HG03139 (cell line): ENCODE measurements around the gene PDZD4.

Experiments
- ATAC-seq: cut with Tn5 transposase; IDR thresholded peaks from one replicate; pipeline ENCODE4 v1.9.1; 2021; ENCODE audit not compliant: unreplicated experiment

The PDZD4 gene

DNA sequence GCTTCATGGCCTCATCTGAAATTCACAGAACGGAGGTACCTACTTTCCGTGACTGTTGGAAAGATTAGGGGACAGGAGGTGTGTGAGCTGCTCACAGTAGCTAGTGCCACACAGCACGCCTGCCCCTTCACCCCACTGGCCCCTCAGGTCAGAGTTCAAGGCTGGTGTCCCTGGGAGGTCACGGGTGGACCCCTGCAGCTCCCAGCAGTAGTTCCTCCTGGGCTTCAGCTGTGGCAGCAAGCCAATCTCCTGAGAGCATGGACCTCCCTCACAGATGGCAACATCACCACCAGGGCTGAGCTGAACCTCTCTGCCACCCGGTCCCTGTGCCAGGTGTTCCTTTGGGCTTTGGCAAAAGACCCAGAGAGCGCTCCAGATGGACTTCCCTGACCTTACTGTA is 38.0 kb downstream of the PDZD4 start:
- no peak for ATAC-seq

DNA sequence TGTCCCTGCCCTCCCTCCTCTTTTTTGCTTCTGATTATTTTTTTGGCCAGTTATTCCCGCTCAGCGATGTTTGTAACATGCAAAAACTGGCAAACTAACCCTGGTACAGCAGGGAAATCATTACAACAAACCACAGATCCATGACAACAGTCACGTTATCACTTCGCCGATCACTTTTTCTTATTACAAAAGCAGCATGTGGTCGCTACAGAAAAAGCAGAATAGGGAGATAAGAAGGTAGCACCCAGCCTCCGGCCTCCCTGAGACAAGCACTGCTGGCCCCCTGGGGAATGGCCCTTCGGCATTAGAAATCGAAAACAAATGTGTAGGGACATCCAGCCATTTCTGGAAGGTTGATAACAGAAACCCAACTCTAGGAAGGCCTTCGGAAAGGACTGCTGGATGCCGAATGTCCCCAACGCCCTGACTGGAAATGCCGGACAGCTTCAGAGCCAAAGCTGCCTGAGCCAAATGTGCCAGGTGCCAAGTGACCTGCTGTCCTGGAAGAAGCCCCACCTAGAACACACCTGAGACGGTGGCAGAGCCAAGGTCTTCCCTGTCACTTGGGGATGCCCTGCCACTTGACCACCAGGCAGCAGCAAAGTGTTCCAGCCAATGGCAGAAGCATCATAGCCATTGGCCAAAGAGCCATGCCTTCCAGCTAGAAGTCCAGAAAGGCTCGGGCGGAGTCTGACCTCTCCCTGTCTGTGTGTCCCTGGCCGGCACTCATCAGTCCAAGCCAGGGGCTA is 39.1 kb downstream of the PDZD4 start:
- ATAC-seq, result no peak

DNA sequence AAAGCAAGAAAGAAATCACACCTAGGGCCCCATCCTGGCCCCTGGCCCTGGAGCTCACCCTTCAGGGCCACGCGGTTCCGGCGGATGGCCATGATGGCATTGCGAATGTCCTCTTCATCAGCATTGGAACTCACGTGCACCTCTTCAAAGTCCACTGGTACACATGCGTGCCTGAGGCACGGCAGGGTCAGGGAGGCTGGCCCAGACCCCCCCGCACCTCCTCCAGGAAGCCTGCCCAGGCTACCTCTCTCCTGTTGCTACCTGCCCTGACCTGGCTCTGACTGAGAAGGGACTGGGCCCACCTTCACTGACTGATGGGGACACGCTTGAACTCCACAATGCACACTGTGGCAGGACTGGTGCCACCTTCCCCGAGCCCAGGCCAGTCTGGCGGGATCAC is 40.7 kb downstream of the PDZD4 start:
- ATAC-seq, result no peak

DNA sequence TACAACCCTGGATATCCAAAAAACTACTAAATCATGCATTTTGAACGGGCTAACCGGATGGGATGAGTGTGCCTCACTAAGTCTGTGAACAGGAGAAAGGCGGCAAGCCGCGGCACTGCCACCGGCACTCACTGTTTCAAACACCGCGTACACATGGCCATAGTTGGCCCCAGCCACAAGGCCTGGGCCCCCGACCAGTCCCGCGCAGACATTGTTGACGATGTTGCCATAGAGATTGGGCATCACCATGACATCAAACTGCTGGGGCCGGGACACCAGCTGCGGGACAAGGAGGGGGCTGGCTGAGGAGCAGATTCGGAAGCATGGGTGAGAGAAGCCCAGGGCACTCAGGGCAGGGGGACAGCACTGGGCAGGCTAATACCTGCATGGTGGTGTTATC is 43.7 kb downstream of the PDZD4 start:
- no peak for ATAC-seq

DNA sequence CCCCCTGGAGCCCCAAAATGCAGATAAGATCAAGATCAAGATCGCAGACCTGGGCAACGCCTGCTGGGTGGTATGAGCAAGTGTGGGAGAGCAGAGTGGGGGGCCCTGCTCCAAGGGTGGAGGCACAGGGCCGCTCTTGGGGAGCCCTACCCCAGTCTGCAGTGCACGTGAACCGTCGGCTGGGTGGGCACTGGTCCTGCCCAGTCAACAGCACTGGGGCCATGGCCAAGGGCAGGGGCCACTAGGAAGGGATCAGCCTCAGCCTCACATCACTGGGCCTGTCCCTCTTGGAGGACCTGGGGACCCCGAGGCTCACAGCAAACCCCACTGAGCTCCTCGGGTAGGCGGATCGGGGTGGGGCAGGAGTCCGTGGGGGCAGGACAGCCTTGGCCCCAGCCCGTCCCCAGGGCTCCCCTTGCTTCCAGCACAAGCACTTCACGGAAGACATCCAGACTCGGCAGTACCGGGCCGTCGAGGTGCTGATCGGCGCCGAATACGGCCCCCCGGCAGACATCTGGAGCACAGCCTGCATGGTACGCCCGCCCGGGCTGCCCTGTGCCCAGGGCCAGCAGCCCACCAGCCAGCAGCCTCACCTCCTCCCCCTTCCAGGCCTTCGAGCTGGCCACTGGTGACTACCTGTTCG is 45.9 kb downstream of the PDZD4 start:
- no peak for ATAC-seq

DNA sequence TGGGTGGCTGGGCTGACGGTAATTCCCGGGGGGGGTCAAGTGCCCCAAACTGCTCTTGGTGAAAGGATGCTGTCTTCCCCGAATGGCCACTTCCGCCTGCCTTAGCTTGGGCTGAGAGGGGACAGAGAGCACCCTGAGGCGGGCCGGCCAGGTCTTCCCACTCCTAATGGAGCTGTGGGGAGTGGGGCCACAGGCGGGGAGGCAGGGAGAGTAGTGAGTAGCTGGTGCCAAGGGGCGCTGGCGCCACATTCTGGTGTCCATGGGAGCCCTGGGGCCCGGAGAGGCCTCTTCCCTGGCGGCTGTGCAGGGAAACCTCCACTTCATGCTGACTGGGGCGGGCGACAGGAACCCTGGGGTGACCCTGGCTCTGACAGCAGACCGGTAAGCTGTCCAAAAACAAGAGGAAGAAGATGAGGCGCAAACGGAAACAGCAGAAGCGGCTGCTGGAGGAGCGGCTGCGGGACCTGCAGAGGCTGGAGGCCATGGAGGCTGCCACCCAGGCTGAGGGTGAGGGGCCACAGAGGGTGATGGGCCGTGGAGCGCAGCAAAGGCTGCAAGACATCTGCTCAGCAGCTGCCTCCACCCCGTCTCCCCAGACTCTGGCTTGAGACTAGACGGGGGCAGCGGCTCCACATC is 46.8 kb downstream of the PDZD4 start:
- ATAC-seq, result no peak

DNA sequence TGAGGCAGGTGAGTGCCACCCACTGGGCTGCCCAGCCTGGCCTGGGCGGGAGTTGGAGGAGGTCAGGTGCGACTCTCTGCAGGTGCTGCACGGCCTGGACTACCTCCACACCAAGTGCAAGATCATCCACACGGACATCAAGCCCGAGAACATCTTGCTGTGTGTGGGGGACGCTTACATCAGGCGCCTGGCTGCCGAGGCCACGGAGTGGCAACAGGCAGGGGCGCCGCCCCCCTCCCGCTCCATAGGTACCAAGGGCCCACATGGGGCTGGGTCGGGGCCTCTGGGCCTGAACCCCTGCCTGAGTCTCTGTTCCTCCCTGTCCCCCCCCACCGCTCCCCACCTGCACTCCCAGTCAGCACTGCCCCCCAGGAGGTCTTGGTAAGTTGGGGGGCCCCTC is 47.5 kb downstream of the PDZD4 start:
- ATAC-seq, result no peak

DNA sequence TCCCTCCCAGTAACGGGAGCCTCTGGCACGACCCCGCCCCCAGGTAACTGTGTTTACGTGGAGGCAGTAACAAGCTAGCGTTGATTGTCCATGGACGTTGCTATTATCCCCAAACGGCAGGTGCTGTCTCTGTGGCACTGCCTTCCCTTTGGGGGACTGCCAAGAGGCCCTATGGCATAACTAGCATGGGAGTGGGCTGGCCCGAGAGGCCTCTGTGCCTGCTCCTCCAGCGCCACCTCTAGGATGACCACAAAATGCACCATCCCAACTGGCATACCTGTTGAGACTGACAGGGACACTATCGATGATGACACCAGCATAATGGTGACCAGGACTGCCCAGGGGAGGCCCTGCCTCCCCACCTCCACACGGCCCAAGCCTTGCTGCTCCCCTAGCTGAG is 48.0 kb downstream of the PDZD4 start:
- no peak for ATAC-seq

DNA sequence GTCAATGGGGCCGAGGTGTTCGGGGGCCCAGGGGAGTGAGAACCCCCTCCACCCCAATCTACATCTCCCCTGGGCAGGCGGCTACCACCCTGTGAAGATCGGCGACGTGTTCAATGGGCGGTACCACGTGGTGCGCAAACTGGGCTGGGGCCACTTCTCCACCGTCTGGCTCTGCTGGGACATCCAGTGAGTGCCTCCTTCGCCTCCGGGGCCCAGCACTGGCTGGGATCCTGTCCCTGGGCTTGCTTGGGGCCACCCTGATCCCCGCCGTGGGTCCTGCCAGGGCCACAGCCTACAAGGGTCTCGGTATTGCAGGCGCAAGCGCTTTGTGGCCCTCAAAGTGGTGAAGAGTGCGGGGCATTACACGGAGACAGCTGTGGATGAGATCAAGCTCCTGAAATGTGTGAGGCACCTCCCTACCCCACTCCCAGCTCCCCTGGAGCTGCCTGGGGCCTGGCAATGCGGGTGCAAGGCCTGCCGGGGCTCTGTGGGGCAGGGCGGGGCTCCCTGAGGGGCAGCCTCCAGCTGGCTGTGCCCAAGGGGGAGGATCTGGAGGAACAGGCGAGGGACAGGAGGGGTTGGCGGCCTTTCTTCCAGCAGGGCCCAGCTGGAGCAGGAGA is 48.8 kb downstream of the PDZD4 start:
- no peak for ATAC-seq

DNA sequence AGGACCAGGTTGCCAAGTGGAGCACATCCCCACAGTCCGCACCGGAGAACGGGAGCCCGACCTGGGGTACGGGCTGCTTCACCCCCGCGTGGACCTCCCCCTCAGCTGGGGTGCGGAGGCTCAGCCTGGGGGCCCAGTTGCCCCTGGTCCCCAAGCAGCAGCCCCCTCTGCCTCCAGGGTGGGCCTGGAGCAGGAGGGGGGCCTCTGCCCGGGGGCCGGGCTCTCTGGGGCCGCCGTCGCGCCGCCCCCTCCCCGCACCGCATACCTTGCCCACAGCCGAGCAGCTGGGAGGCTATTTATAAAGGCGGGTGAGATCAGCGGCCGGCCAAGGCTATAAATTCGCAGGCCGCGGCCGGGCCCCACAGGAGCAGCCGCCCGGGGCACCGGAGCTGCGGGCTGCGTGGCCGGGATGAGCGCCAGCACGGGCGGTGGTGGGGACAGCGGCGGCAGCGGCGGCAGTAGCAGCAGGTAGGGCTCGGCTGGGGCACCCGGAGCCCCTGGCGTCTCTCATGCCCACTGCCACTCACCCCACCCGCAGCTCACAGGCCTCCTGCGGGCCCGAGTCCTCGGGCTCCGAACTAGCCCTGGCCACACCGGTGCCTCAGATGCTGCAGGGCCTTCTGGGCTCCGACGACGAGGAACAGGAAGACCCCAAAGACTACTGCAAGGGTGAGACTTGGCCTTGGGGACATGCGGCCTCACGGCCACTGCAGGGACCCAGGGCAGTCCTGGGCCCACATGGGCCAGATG is 49.5 kb downstream of the PDZD4 start, which contains the start of gene SRPK3:
Gene SRPK3, plus strand, starts transcription at position 364 of the 750 bp plus-strand sequence. Its CDS starts 46 bp downstream, at position 410.
- no peak for ATAC-seq

DNA sequence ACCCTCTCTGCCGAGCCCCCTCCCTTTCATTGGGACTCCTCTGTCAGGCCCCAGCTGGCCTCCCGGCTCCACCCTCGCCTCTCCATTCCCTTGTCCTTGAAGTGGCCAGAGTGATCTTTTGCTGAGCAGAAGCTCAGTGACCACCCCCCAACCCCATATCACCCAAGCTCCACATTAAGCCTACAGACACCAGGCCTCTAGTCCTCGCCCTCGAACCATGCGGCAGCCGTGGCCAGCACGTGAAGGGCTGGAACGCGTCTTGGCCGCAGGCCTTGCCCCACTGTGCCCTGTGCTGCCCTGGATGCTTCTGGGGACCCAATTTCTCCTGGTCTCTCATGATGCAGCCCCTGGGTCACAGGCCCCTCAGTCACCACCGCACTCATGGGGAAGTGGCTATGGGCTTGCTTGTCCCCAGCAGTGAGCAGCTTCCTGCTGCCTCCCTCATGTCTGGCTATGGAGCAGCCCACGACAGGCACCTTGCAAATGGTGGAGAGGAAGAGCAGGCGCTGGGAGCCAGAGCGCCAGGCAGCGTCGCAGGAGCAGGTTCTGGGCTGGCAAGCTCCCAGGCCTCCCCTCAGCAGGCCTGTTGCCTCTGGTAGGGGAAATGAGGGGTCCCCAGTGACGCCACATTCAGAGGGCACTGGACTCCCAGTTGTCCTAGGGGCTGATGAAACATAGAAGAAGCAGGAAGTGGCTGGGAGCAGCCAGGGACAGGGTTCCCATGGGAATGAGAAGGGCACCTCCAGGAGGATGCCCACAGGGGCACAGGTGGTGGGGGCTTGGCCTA is 50.3 kb downstream of the PDZD4 start:
- no peak for ATAC-seq

DNA sequence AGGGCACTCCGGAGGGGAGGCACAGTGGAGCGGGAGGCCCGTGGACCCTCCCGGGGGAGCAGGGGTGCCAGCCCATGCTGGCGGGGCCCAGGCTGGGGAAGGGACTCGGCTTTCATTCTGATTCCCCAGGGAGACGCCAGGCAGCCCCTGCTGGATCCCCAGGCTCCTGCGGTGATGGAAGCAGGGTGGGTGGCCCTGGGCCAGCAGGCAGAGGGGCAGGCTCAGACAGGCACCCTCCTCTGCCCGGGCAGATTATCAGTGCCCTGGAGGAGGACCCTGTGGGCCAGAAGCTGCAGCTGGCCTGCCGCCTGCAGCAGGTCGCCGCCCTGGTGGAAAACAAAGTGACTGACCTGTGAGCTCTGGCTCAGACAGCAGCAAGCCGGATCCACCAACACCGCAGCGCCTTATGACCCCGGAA is 51.7 kb downstream of the PDZD4 start:
- no peak for ATAC-seq

DNA sequence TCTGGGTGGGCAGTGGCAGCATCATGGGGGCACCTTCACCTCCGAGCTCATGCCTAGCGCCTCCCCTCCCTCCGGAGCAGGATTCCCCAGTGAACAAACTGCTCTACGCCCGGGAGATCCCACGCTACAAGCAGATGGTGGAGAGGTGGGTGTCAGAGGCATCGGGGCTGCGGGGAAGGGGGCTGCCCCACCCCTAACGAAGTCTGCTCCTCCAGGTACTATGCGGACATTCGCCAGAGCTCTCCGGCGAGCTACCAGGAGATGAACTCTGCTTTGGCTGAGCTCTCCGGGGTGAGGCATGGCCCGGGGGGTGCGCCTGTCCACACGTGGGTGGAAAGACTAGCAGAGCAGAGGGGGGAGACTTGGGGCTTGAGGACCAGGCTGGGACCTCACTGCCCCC is 52.2 kb downstream of the PDZD4 start:
- no peak for ATAC-seq

DNA sequence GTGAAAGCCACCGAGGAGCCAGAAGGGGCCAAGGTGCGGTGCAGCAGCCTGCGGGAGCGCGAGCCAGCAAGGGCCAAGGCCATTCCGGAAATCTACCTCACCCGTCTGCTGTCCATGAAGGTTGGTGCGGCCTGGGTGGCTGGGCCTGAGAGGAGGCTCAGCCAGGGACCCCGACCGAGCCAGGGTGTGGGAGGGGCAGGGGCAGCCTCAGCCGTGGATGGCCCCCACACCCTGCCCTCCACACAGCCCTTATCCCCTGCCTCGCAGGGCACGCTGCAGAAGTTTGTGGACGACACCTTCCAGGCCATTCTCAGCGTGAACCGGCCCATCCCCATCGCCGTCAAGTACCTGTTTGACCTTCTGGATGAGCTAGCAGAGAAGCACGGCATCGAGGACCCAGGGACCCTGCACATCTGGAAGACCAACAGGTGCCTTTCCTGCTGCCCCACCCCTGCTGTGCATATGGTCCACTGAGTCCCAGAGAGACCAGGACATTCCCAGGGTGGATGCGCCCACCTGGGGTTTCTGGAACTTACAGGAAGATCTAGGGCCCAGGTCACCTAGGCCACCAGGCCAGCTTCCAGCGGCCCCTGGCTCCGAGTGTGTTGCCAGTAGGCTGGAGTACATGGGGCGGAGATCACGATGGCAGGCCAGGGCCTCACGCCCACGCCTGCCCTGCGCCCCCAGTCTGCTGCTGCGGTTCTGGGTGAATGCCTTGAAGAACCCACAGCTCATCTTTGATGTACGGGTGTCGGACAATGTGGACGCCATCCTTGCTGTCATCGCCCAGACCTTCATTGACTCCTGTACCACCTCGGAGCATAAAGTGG is 52.9 kb downstream of the PDZD4 start:
- ATAC-seq, result no peak

DNA sequence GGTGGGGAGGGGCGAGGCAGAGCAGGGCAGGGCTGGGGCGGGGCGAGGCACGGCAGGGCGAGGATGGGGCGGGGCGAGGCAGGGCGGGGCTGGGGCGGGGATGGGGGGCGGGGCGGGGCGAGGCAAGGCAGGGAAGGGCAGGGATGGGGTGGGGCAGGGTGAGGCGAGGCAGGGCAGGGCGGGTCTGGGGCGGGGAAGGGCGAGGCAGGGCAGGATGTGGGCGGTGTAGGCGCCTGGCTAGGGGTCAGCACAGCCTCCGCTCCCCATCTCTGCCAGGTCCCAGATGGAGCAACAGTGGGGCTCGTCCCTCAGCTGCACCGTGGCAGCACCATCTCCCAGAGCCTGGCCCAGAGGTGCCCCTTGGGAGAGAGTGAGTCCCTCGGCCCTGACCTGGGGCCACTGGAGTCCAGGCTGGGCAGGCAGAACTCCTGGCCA is 53.7 kb downstream of the PDZD4 start:
- ATAC-seq, result no peak

DNA sequence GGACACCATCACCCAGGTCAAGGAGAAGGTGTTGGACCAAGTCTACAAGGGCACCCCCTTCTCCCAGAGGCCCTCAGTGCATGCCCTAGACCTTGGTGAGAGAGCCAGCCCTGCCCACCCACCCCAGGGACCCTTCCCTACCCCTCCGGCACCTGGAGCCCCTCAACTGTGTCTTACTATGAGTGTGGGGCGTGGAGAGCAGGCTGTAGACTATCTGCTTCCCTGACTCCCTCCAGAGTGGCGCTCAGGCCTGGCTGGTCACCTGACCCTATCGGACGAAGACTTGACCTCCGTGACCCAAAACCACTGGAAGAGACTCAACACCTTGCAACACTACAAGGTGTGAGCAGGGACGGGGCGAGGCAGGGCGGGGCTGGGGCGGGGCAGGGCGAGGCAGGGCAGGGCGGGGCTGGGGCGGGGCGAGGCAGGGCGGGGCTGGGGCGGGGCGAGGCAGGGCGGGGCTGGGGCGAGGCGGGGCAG is 54.2 kb downstream of the PDZD4 start:
- no peak for ATAC-seq

DNA sequence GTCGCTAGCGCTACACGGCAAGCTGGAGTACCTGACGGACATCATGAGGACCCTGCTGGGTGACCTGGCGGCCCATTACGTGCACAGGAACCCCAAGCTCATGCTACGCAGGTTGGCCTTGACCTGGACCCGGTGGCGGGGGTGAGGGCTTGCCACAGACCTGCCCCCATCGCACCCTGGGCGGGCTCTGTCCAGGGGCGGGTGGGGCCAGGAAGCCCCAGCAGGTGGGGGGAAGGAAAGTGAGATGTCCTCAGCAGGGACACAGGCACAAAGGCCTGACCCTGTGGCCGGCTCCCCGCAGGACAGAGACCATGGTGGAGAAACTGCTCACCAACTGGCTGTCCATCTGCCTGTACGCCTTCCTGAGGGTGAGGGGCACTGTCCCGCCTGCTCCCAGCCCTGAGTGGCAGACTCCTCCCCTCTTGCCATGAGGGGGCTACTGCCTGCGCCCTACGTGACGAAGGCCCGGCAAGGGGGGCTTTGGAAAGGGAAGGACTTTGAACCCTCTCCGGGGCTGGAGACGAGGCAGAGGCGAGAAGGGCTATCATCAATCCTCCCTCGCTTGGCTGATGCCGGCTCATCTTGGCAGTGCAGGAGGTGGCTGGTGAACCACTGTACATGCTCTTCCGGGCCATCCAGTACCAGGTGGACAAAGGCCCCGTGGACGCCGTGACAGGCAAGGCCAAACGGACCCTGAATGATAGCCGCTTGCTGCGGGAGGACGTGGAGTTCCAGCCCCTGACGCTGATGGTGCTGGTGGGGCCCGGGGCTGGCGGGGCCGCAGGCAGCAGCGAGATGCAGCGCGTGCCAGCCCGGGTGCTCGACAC is 54.8 kb downstream of the PDZD4 start:
- ATAC-seq, result no peak

DNA sequence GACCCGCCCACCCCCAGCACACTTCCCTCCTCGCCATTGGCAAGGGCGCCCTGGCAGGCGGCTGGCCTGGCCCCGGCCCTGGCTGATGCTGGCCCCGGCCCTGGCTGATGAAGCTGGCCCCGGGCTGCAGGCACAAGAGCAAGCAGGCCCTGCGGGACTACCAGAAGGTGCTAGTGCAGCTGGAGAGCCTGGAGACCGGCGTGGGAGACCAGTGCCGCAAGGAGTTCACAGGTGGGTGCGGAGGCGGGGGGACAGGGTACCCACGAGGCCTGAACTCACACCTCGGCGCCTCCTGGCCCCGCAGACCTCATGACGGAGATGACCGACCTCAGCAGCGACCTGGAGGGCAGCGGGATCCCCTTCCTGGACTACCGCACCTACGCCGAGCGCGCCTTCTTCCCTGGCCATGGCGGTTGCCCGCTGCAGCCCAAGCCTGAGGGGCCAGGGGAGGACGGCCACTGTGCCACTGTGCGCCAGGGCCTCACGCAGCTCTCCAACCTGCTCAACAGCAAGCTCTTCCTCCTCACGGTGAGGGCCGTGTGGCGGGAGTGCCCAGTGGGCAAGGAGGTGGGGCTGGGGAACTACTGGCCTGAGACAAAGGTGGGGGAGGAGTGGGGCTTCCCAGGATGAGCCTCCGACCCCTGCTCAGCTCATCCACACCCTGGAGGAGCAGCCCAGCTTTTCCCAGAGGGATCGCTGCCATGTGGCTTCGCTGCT is 55.6 kb downstream of the PDZD4 start:
- ATAC-seq, result no peak
